HEK293 (cell line): ENCODE data around the gene TRMT112.

Source experiments
- CTCF ChIA-PET: fragments of 350-600 bp; formaldehyde crosslinking; extraction: SDS; loops from one replicate; lab custom pipeline; 2021; ENCODE audit warnings: antibody characterized with exemption; lab: Yijun Ruan, JAX
- POLR2A ChIA-PET: fragments of 300-600 bp; formaldehyde crosslinking; extraction: SDS; loops from one replicate; lab custom pipeline; 2020; ENCODE audit warnings: antibody characterized with exemption, inconsistent platforms; lab: Yijun Ruan, JAX
- H3K27ac ChIP-seq: fragments of 200-500 bp; sonication (Bioruptor generic); 2 replicates; pipeline ENCODE4 v1.5.1; 2014; ENCODE audit warnings: low read depth, low read length, control low read depth, inconsistent platforms; ENCODE audit errors: extremely low read depth
- H3K36me3 ChIP-seq, 2 experiments: fragments of 200-500 bp in 1 of 2; sonication (Bioruptor generic) in 1 of 2; 1 replicate in 1 of 2; 2 replicates in 1 of 2; pipeline ENCODE4 v1.5.1; 2014 to 2017; ENCODE audit warnings: inconsistent platforms in 2 of 2, low read length in 2 of 2; ENCODE audit not compliant: control insufficient read depth in 2 of 2, insufficient read depth in 1 of 2
- H3K4me1 ChIP-seq: fragments of 200-500 bp; sonication (Bioruptor generic); 2 replicates; pipeline ENCODE4 v1.5.1; 2014; ENCODE audit warnings: mild to moderate bottlenecking, low read length, inconsistent platforms; ENCODE audit not compliant: control insufficient read depth, insufficient read depth
- H3K4me3 ChIP-seq: 2 replicates; pipeline ENCODE4 v1.5.1; 2011; ENCODE audit warnings: low read depth, mild to moderate bottlenecking, control low read depth, low read length, moderate library complexity
- H3K9me3 ChIP-seq: fragments of 200-500 bp; sonication (Bioruptor generic); 2 replicates; pipeline ENCODE4 v1.5.1; 2014; ENCODE audit warnings: low read depth, low read length, inconsistent platforms; ENCODE audit not compliant: control insufficient read depth, insufficient read depth
- EGR2 ChIP-seq: fragments of 450-650 bp; formaldehyde crosslinking; IDR thresholded peaks from 2 replicates; pipeline ENCODE4 v1.5.1; 2016; ENCODE audit warnings: low read depth, missing biosample characterization, missing genetic modification characterization
- GFI1B ChIP-seq: fragments of 450-650 bp; formaldehyde crosslinking; IDR thresholded peaks from 2 replicates; pipeline ENCODE4 v1.5.1; 2016; ENCODE audit warnings: missing biosample characterization, missing genetic modification characterization
- GLIS2 ChIP-seq: fragments of 450-650 bp; formaldehyde crosslinking; IDR thresholded peaks from 2 replicates; pipeline ENCODE4 v1.5.1; 2016; ENCODE audit warnings: missing biosample characterization, missing genetic modification characterization
- KLF1 ChIP-seq: fragments of 450-650 bp; formaldehyde crosslinking; IDR thresholded peaks from 2 replicates; pipeline ENCODE4 v1.5.1; 2016; ENCODE audit warnings: missing biosample characterization, missing genetic modification characterization
- OSR2 ChIP-seq: fragments of 450-650 bp; formaldehyde crosslinking; IDR thresholded peaks from 2 replicates; pipeline ENCODE4 v1.5.1; 2016; ENCODE audit warnings: missing biosample characterization, missing genetic modification characterization
- OVOL3 ChIP-seq: fragments of 450-650 bp; formaldehyde crosslinking; IDR thresholded peaks from 2 replicates; pipeline ENCODE4 v1.5.1; 2016; ENCODE audit warnings: missing biosample characterization, missing genetic modification characterization
- PATZ1 ChIP-seq: fragments of 450-650 bp; formaldehyde crosslinking; IDR thresholded peaks from 2 replicates; pipeline ENCODE4 v1.5.1; 2016; ENCODE audit warnings: missing biosample characterization, missing genetic modification characterization
- ZEB2 ChIP-seq: fragments of 450-650 bp; formaldehyde crosslinking; IDR thresholded peaks from 2 replicates; pipeline ENCODE4 v1.5.1; 2016; ENCODE audit warnings: missing biosample characterization, missing genetic modification characterization
- ZFP41 ChIP-seq: fragments of 450-650 bp; formaldehyde crosslinking; IDR thresholded peaks from 2 replicates; pipeline ENCODE4 v1.5.1; 2016; ENCODE audit warnings: missing biosample characterization, missing genetic modification characterization, borderline replicate concordance
- ZNF155 ChIP-seq: fragments of 450-650 bp; formaldehyde crosslinking; IDR thresholded peaks from 2 replicates; pipeline ENCODE4 v1.5.1; 2016; ENCODE audit warnings: missing biosample characterization, missing genetic modification characterization
- ZNF2 ChIP-seq: fragments of 450-650 bp; formaldehyde crosslinking; IDR thresholded peaks from 2 replicates; pipeline ENCODE4 v1.5.1; 2016; ENCODE audit warnings: missing biosample characterization, missing genetic modification characterization
- ZNF280C ChIP-seq: fragments of 450-650 bp; formaldehyde crosslinking; IDR thresholded peaks from 2 replicates; pipeline ENCODE4 v1.5.1; 2016; ENCODE audit warnings: missing biosample characterization, missing genetic modification characterization
- ZNF394 ChIP-seq: fragments of 450-650 bp; formaldehyde crosslinking; IDR thresholded peaks from 2 replicates; pipeline ENCODE4 v1.5.1; 2016; ENCODE audit warnings: missing biosample characterization, missing genetic modification characterization, mild to moderate bottlenecking, moderate library complexity, borderline replicate concordance
- ZNF544 ChIP-seq: fragments of 450-650 bp; formaldehyde crosslinking; IDR thresholded peaks from 2 replicates; pipeline ENCODE4 v1.5.0; 2017; ENCODE audit warnings: missing biosample characterization, missing genetic modification characterization
- ZNF549 ChIP-seq: fragments of 450-650 bp; IDR thresholded peaks from 2 replicates; pipeline ENCODE4 v1.5.1; 2018; ENCODE audit warnings: missing biosample characterization, missing genetic modification characterization, mild to moderate bottlenecking, inconsistent platforms, moderate library complexity
- ZNF747 ChIP-seq: fragments of 450-650 bp; formaldehyde crosslinking; IDR thresholded peaks from 2 replicates; pipeline ENCODE4 v1.5.1; 2016; ENCODE audit warnings: missing biosample characterization, missing genetic modification characterization
- ZNF76 ChIP-seq: fragments of 450-650 bp; formaldehyde crosslinking; IDR thresholded peaks from 2 replicates; pipeline ENCODE4; 2016; ENCODE audit warnings: low read depth, missing biosample characterization, missing genetic modification characterization, borderline replicate concordance
- TF ChIP-seq, protein P1 (sequence below): IDR thresholded peaks from 2 replicates; pipeline ENCODE4 v1.6.1; 2011; ENCODE audit warnings: mild to moderate bottlenecking, low read depth, low read length, borderline replicate concordance
- TF ChIP-seq, protein P2 (sequence below): fragments of 450-650 bp; formaldehyde crosslinking; conservative IDR thresholded peaks from 2 replicates; pipeline ENCODE4 v1.5.1; 2016; ENCODE audit warnings: low read depth, missing biosample characterization, missing genetic modification characterization
- TF ChIP-seq, protein P3 (sequence below): fragments of 450-650 bp; formaldehyde crosslinking; IDR thresholded peaks from 2 replicates; pipeline ENCODE4 v1.5.1; 2016; ENCODE audit warnings: missing biosample characterization, missing genetic modification characterization

TRMT112 gene

GRCh38 chr11:64291752-64292459 lies 25.5 kb downstream of the TRMT112 start (continued):
- TF ChIP-seq OSR2 (tag by site-specific recombination) = no peak
- TF ChIP-seq, protein P1, sequence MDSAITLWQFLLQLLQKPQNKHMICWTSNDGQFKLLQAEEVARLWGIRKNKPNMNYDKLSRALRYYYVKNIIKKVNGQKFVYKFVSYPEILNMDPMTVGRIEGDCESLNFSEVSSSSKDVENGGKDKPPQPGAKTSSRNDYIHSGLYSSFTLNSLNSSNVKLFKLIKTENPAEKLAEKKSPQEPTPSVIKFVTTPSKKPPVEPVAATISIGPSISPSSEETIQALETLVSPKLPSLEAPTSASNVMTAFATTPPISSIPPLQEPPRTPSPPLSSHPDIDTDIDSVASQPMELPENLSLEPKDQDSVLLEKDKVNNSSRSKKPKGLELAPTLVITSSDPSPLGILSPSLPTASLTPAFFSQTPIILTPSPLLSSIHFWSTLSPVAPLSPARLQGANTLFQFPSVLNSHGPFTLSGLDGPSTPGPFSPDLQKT = no peak
- no peak for TF ChIP-seq ZNF549 (tag by site-specific recombination)
- no peak for TF ChIP-seq PATZ1 (tag by site-specific recombination)
- no peak for TF ChIP-seq GLIS2 (tag by site-specific recombination)
- no peak for TF ChIP-seq ZNF544 (tag by site-specific recombination)
- TF ChIP-seq ZNF280C (tag by site-specific recombination) = no peak
- TF ChIP-seq ZFP41 = no peak
- TF ChIP-seq ZNF747 (tag by site-specific recombination) = no peak
- TF ChIP-seq ZNF2 (tag by site-specific recombination) = no peak
- TF ChIP-seq GFI1B (tag by site-specific recombination) = no peak
- TF ChIP-seq, protein P2, sequence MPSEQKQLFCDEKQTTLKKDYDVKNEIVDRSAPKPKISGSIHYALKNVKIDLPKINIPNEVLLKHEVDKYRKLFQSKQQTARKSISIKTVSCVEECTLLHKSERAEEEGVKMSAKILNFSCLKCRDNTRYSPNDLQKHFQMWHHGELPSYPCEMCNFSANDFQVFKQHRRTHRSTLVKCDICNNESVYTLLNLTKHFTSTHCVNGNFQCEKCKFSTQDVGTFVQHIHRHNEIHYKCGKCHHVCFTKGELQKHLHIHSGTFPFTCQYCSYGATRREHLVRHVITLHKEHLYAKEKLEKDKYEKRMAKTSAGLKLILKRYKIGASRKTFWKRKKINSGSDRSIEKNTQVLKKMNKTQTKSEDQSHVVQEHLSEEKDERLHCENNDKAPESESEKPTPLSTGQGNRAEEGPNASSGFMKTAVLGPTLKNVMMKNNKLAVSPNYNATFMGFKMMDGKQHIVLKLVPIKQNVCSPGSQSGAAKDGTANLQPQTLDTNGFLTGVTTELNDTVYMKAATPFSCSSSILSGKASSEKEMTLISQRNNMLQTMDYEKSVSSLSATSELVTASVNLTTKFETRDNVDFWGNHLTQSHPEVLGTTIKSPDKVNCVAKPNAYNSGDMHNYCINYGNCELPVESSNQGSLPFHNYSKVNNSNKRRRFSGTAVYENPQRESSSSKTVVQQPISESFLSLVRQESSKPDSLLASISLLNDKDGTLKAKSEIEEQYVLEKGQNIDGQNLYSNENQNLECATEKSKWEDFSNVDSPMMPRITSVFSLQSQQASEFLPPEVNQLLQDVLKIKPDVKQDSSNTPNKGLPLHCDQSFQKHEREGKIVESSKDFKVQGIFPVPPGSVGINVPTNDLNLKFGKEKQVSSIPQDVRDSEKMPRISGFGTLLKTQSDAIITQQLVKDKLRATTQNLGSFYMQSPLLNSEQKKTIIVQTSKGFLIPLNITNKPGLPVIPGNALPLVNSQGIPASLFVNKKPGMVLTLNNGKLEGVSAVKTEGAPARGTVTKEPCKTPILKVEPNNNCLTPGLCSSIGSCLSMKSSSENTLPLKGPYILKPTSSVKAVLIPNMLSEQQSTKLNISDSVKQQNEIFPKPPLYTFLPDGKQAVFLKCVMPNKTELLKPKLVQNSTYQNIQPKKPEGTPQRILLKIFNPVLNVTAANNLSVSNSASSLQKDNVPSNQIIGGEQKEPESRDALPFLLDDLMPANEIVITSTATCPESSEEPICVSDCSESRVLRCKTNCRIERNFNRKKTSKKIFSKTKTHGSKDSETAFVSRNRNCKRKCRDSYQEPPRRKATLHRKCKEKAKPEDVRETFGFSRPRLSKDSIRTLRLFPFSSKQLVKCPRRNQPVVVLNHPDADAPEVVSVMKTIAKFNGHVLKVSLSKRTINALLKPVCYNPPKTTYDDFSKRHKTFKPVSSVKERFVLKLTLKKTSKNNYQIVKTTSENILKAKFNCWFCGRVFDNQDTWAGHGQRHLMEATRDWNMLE (tag by site-specific recombination) = no peak
- TF ChIP-seq KLF1 = 0 out of 2 replicates have a peak, but pooled peaks have one; percentile 14
- no peak for TF ChIP-seq ZNF76 (tag by site-specific recombination)

GRCh38 chr11:64291262-64291751 lies 26.1 kb downstream of the TRMT112 start, which contains the start of gene KCNK4:
Gene KCNK4, plus strand, starts transcription at chr11:64291302. Its CDS starts 1,717 bp downstream, at chr11:64293019.
- Histone ChIP-seq H3K27ac (no peak within 1 kb of the TSS; the same call in 1 of the 2 replicates), H3K4me3 (peak within 1 kb of the TSS; percentile 25), H3K36me3 (peaks cover 0 to 24% of the 10 kb centered on the region in 2 experiments; a peak in 1 of 3 replicates), H3K9me3 (no peaks in the 10 kb centered on the region), H3K4me1 (no peaks in the 10 kb centered on the region)
- POLR2A ChIA-PET = no interaction called here
- CTCF ChIA-PET = no interaction called here
- TF ChIP-seq ZEB2 (no peak), OVOL3 (no peak), ZNF394 (no peak), ZNF155 (tag by site-specific recombination) (no peak), EGR2 (tag by site-specific recombination) (no peak)
- TF ChIP-seq, protein P3, sequence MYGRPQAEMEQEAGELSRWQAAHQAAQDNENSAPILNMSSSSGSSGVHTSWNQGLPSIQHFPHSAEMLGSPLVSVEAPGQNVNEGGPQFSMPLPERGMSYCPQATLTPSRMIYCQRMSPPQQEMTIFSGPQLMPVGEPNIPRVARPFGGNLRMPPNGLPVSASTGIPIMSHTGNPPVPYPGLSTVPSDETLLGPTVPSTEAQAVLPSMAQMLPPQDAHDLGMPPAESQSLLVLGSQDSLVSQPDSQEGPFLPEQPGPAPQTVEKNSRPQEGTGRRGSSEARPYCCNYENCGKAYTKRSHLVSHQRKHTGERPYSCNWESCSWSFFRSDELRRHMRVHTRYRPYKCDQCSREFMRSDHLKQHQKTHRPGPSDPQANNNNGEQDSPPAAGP (tag by site-specific recombination) = no peak
